Liver (tissue), 9 donors: Measurements from ENCODE around the gene EIF4E2. TPM values are rescaled to one million over a fixed set of nuclear protein-coding genes. Genes with fewer than 3 reads are reported as not detected.

Source experiments
- DNase-seq: peaks from one replicate; pipeline ENCODE4 v3.0.0-alpha.2; 2017; ENCODE audit warnings: low spot score
- H3K27ac ChIP-seq, 2 donors: one replicate each; pipeline ENCODE4 v1.7.0; 2013; ENCODE audit warnings: inconsistent platforms in 2 of 2, low read length in 2 of 2, control low read depth in 1 of 2, low read depth in 1 of 2, mild to moderate bottlenecking in 1 of 2
- H3K27me3 ChIP-seq, 4 donors: one replicate each; pipeline versions ENCODE4 v1.6.1 to v1.7.0; 2013; ENCODE audit warnings: low read length in 3 of 4, inconsistent platforms in 1 of 4, mild to moderate bottlenecking in 1 of 4, moderate library complexity in 1 of 4; ENCODE audit not compliant: control insufficient read depth in 4 of 4, insufficient read depth in 4 of 4
- H3K36me3 ChIP-seq, 4 donors: one replicate each; pipeline versions ENCODE4 v1.6.1 to v1.7.0; 2013; ENCODE audit warnings: low read length in 3 of 4, mild to moderate bottlenecking in 3 of 4, low read depth in 1 of 4, moderate library complexity in 1 of 4; ENCODE audit not compliant: control insufficient read depth in 4 of 4, insufficient read depth in 3 of 4
- H3K4me1 ChIP-seq, 4 donors: one replicate each; pipeline versions ENCODE4 v1.6.1 to v1.7.0; 2013; ENCODE audit warnings: low read length in 3 of 4, mild to moderate bottlenecking in 3 of 4, moderate library complexity in 1 of 4; ENCODE audit not compliant: control insufficient read depth in 4 of 4, insufficient read depth in 4 of 4
- H3K4me3 ChIP-seq, 3 donors: one replicate each; pipeline versions ENCODE4 v1.6.1 to v1.7.0; 2013; ENCODE audit warnings: low read length in 3 of 3, control low read depth in 1 of 3, low read depth in 1 of 3, mild to moderate bottlenecking in 1 of 3
- H3K9ac ChIP-seq, 2 donors: one replicate each; pipeline ENCODE4 v1.7.0; 2013; ENCODE audit warnings: low read length in 2 of 2, mild to moderate bottlenecking in 2 of 2, moderate library complexity in 2 of 2, control low read depth in 1 of 2, low read depth in 1 of 2
- H3K9me3 ChIP-seq, 4 donors: one replicate each; pipeline versions ENCODE4 v1.6.1 to v1.7.0; 2013; ENCODE audit warnings: low read length in 3 of 4; ENCODE audit not compliant: control insufficient read depth in 4 of 4
- ATF3 ChIP-seq: IDR thresholded peaks from 2 replicates; pipeline ENCODE4 v1.6.1; 2016; ENCODE audit warnings: antibody characterized with exemption
- EGR1 ChIP-seq, 2 donors: IDR thresholded peaks; 2 replicates each; pipeline ENCODE4 v1.6.1; 2016 to 2018; ENCODE audit warnings: antibody characterized with exemption in 2 of 2, low read depth in 2 of 2
- FOXA2 ChIP-seq: IDR thresholded peaks from 2 replicates; pipeline ENCODE4 v1.6.1; 2016; ENCODE audit warnings: antibody characterized with exemption
- HNF4A ChIP-seq, 2 donors: conservative IDR thresholded peaks; 2 replicates each; pipeline ENCODE4 v1.6.1; 2016; ENCODE audit warnings: antibody characterized with exemption in 2 of 2, mild to moderate bottlenecking in 2 of 2
- HNF4G ChIP-seq: IDR thresholded peaks from 2 replicates; pipeline ENCODE4 v1.6.1; 2016; ENCODE audit warnings: antibody characterized with exemption
- JUND ChIP-seq, 2 donors: IDR thresholded peaks; 2 replicates each; pipeline ENCODE4 v1.6.1; 2016; ENCODE audit warnings: antibody characterized with exemption in 2 of 2
- MAX ChIP-seq: IDR thresholded peaks from 2 replicates; pipeline ENCODE4 v1.6.1; 2016; ENCODE audit warnings: antibody characterized with exemption
- NR2F2 ChIP-seq: IDR thresholded peaks from 2 replicates; pipeline ENCODE4 v1.6.1; 2016; ENCODE audit warnings: antibody characterized with exemption
- RAD21 ChIP-seq, 2 donors: IDR thresholded peaks; 2 replicates each; pipeline ENCODE4 v1.6.1; 2016; ENCODE audit warnings: antibody characterized with exemption in 2 of 2, mild to moderate bottlenecking in 2 of 2
- REST ChIP-seq: IDR thresholded peaks from 2 replicates; pipeline ENCODE4 v1.6.1; 2016; ENCODE audit warnings: antibody characterized with exemption, mild to moderate bottlenecking
- RXRA ChIP-seq, 2 donors: IDR thresholded peaks; 2 replicates each; pipeline ENCODE4 v1.6.1; 2017 to 2018; ENCODE audit warnings: antibody characterized with exemption in 2 of 2, mild to moderate bottlenecking in 1 of 2
- SP1 ChIP-seq: IDR thresholded peaks from 2 replicates; pipeline ENCODE4 v1.6.1; 2018; ENCODE audit warnings: antibody characterized with exemption, mild to moderate bottlenecking
- TAF1 ChIP-seq: conservative IDR thresholded peaks from 2 replicates; pipeline ENCODE4 v1.6.1; 2016; ENCODE audit warnings: antibody characterized with exemption, mild to moderate bottlenecking
- YY1 ChIP-seq: IDR thresholded peaks from 2 replicates; pipeline ENCODE4 v1.6.1; 2016; ENCODE audit warnings: antibody characterized with exemption, mild to moderate bottlenecking
- ZBTB33 ChIP-seq: IDR thresholded peaks from 2 replicates; pipeline ENCODE4 v1.6.1; 2016; ENCODE audit warnings: antibody characterized with exemption
- WGBS: extraction: QIAGEN DNeasy Blood & Tissue Kit; methylation state at CpG from one replicate; pipeline ENCODE4 v1.1.7; 2013; 5-methylcytosine and 5-hydroxymethylcytosine counted together
- polyA plus RNA-seq, 2 donors: library from polyadenylated mRNA; stranded (reverse) in 1 of 2; unstranded in 1 of 2; fragments of 200-250 nt in 1 of 2; fragments of >200 nt in 1 of 2; fragmentation: Nextera tagmentation in 1 of 2; extraction: Ambion mirVana in 1 of 2; gene quantifications; one replicate each; pipeline versions ENCODE4 v1.2.1 to v1.2.3, GENCODE V29; 2013 to 2015
- total RNA-seq, 2 donors: library from RNA; depleted of rRNA; stranded (reverse); fragments of >200 nt; gene quantifications; one replicate each; pipeline ENCODE4 v1.2.3, GENCODE V29; 2014
- donor health status: healthy.
- donor health status: healthy.
- donor health status: healthy.
- donor health status: healthy.
- donor health status: healthy.

Gene EIF4E2
- total and polyA plus RNA-seq, 4 donors, result 30.0 to 46.9 (median 45.4) TPM

- peak overlapping the region in 1 of 2 donors; percentile 2 for H3K27ac ChIP-seq
- 50% methylated on average over 7 of the region's 7 CpGs for WGBS
- H3K4me1 ChIP-seq, result peaks cover 13 to 41% (median 39%) of the 10 kb centered on the region in 4 donors
Measured at GRCh38 chr2:232571026-232571474, 20.6 kb downstream of the EIF4E2 start.

GRCh38 chr2:232573042-232573441 lies 22.6 kb downstream of the EIF4E2 start:
- Histone ChIP-seq H3K4me3 (no peak overlapping the region), H3K27ac (peak overlapping the region; percentile 60 to 78), H3K9me3 (no peaks in the 10 kb centered on the region), H3K36me3 (peaks cover 0 to 20% (median 18%) of the 10 kb centered on the region in 4 donors), H3K27me3 (no peaks in the 10 kb centered on the region), H3K4me1 (peaks cover 13 to 53% (median 51%) of the 10 kb centered on the region in 4 donors), H3K9ac (no peak overlapping the region)
- DNase-seq, result no peak
- TF ChIP-seq FOXA2 (no peak), HNF4G (no peak), MAX (no peak), YY1 (peak; percentile 44), ATF3 (no peak), ZBTB33 (no peak), HNF4A (conservative IDR thresholded peaks at IDR 0.05) (peak in 1 of 2 donors; percentile 33), RXRA (IDR thresholded peaks at IDR 0.05) (peak in 1 of 2 donors; percentile 56), TAF1 (no peak)

More at GRCh38 chr2:232571026-232571474, 20.6 kb downstream of the EIF4E2 start:
- peaks cover 4 to 39% (median 32%) of the 10 kb centered on the region in 4 donors for H3K36me3 ChIP-seq
- H3K4me3 ChIP-seq, result no peak overlapping the region
- no peak overlapping the region for H3K9ac ChIP-seq
- no peak for DNase-seq
- TF ChIP-seq FOXA2 (no peak), RXRA (IDR thresholded peaks at IDR 0.05) (peak; percentile 70 to 77), ZBTB33 (no peak), ATF3 (no peak)
- no peaks in the 10 kb centered on the region for H3K27me3 ChIP-seq
- H3K9me3 ChIP-seq, result no peaks in the 10 kb centered on the region

GRCh38 chr2:232573771-232574435 lies 23.4 kb downstream of the EIF4E2 start:
- no peak overlapping the region for H3K4me3 ChIP-seq
- peaks cover 13 to 56% (median 52%) of the 10 kb centered on the region in 4 donors for H3K4me1 ChIP-seq
- H3K9ac ChIP-seq, result no peak overlapping the region
- DNase-seq, result no peak
- TF ChIP-seq SP1 (no peak), FOXA2 (no peak), JUND (IDR thresholded peaks at IDR 0.05) (no peak), RAD21 (IDR thresholded peaks at IDR 0.05) (no peak), REST (no peak), NR2F2 (no peak), EGR1 (IDR thresholded peaks at IDR 0.05; ENCODE audit: low read depth in 2 of 2) (no peak), TAF1 (no peak), ZBTB33 (no peak)
- no peaks in the 10 kb centered on the region for H3K27me3 ChIP-seq
- H3K27ac ChIP-seq, result peak overlapping the region; percentile 60 to 78
- H3K36me3 ChIP-seq, result peaks cover 0 to 13% (median 10%) of the 10 kb centered on the region in 4 donors
- 55% methylated on average over 8 of the region's 8 CpGs for WGBS
- H3K9me3 ChIP-seq, result no peaks in the 10 kb centered on the region
